GM19397 (cell line): ENCODE data around the gene PPARG.
"Not testable (repeated sequence)": the region's sequence is repeated elsewhere in the genome, so short reads cannot be mapped to it uniquely, and the experiment has no call there.

Experiments
- ATAC-seq: cut with Tn5 transposase; IDR thresholded peaks from one replicate; pipeline ENCODE4 v1.9.1; 2021; ENCODE audit warnings: mild to moderate bottlenecking, moderate library complexity; ENCODE audit not compliant: unreplicated experiment

The PPARG gene

GRCh38 chr3:12288182-12289129 lies at the start of gene PPARG:
Gene PPARG (plus strand): TSS chr3:12289070. CDS start chr3:12379712, 90,642 bp downstream.
- ATAC-seq = no peak

- ATAC-seq = no peak
These were observed 49.6 kb upstream of the PPARG start for GRCh38 chr3:12239301-12239700.

GRCh38 chr3:12242772-12243171 lies 46.1 kb upstream of the PPARG start:
- no peak for ATAC-seq

- ATAC-seq = no peak
These were observed 42.2 kb upstream of the PPARG start for GRCh38 chr3:12246497-12247163.

- no peak for ATAC-seq
These were observed 41.5 kb upstream of the PPARG start for GRCh38 chr3:12247411-12247810.

GRCh38 chr3:12249519-12249918 lies 39.4 kb upstream of the PPARG start:
- no peak for ATAC-seq

- ATAC-seq = no peak
These were observed 36.0 kb upstream of the PPARG start for GRCh38 chr3:12252889-12253288.

GRCh38 chr3:12253516-12254343 lies 35.1 kb upstream of the PPARG start:
- no peak for ATAC-seq

- no peak for ATAC-seq
These were observed 33.5 kb upstream of the PPARG start for GRCh38 chr3:12255393-12255792.

- ATAC-seq = no peak
These were observed 30.0 kb upstream of the PPARG start for GRCh38 chr3:12258911-12259310.

- not testable (repeated sequence) for ATAC-seq
These were observed 26.7 kb upstream of the PPARG start for GRCh38 chr3:12262173-12262572.

- no peak for ATAC-seq
These were observed 23.4 kb upstream of the PPARG start for GRCh38 chr3:12265508-12265907.

- no peak for ATAC-seq
These were observed 22.8 kb upstream of the PPARG start for GRCh38 chr3:12266038-12266437.

GRCh38 chr3:12267376-12268030 lies 21.4 kb upstream of the PPARG start:
- no peak for ATAC-seq

- no peak for ATAC-seq
These were observed 20.7 kb upstream of the PPARG start for GRCh38 chr3:12268049-12268735.

GRCh38 chr3:12270976-12271375 lies 17.9 kb upstream of the PPARG start:
- no peak for ATAC-seq

- peak; percentile 96 for ATAC-seq
These were observed 15.7 kb upstream of the PPARG start for GRCh38 chr3:12273045-12273695.

GRCh38 chr3:12275974-12276650 lies 12.8 kb upstream of the PPARG start:
- ATAC-seq = no peak

- ATAC-seq = not testable (repeated sequence)
These were observed 12.0 kb upstream of the PPARG start for GRCh38 chr3:12276827-12277226.
